Measurements from ENCODE around the gene PCDHB5. TPM values are rescaled to one million over a fixed set of nuclear protein-coding genes. Genes with fewer than 3 reads are reported as not detected.
"Not testable (repeated sequence)": the region's sequence is repeated elsewhere in the genome, so short reads cannot be mapped to it uniquely, and the experiment has no call there.

The PCDHB5 gene
- total RNA-seq, 4 donors from 2014 or later, result 0.72 to 6.2 (median 1.9) TPM

DNA sequence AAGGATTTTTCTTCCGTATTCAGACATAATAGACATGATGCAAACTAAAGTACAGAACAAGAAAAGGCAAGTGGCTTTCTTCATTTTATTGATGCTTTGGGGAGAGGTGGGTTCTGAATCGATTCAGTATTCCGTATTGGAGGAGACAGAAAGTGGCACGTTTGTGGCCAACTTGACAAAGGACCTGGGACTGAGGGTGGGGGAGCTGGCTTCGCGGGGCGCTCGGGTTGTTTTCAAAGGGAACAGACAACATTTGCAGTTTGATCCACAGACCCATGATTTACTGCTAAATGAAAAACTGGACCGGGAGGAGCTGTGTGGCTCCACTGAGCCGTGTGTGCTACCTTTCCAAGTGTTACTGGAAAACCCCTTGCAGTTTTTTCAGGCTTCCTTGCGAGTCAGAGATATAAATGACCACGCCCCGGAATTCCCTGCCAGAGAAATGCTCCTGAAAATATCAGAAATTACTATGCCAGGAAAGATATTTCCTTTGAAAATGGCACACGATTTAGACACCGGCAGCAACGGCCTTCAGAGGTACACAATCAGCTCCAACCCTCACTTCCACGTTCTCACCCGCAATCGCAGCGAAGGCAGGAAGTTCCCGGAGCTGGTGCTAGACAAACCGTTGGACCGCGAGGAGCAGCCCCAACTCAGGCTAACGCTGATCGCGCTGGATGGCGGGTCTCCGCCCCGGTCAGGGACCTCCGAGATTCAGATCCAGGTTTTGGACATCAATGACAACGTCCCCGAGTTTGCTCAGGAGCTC is 15.4 kb downstream of the PCDHB5 start:
- TF ChIP-seq, protein P1, sequence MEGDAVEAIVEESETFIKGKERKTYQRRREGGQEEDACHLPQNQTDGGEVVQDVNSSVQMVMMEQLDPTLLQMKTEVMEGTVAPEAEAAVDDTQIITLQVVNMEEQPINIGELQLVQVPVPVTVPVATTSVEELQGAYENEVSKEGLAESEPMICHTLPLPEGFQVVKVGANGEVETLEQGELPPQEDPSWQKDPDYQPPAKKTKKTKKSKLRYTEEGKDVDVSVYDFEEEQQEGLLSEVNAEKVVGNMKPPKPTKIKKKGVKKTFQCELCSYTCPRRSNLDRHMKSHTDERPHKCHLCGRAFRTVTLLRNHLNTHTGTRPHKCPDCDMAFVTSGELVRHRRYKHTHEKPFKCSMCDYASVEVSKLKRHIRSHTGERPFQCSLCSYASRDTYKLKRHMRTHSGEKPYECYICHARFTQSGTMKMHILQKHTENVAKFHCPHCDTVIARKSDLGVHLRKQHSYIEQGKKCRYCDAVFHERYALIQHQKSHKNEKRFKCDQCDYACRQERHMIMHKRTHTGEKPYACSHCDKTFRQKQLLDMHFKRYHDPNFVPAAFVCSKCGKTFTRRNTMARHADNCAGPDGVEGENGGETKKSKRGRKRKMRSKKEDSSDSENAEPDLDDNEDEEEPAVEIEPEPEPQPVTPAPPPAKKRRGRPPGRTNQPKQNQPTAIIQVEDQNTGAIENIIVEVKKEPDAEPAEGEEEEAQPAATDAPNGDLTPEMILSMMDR (IDR thresholded peaks at IDR 0.05), result no peak
- no peak for TF ChIP-seq POLR2AphosphoS5 (IDR thresholded peaks at IDR 0.05)
- TF ChIP-seq POLR2A (IDR thresholded peaks at IDR 0.05), result no peak
- TF ChIP-seq EP300 (IDR thresholded peaks at IDR 0.05), result no peak
- Histone ChIP-seq H3K27me3 (no peaks in the 10 kb centered on the region), H3K9me3 (peaks cover 9% of the 10 kb centered on the region), H3K4me1 (no peaks in the 10 kb centered on the region), H3K4me3 (peak overlapping the region; percentile 28), H3K27ac (no peak overlapping the region), H3K36me3 (no peaks in the 10 kb centered on the region)
- WGBS, result 44% methylated on average over 33 of the region's 33 CpGs
- no peak for DNase-seq (ENCODE audit: low spot score in 2 of 2)

DNA sequence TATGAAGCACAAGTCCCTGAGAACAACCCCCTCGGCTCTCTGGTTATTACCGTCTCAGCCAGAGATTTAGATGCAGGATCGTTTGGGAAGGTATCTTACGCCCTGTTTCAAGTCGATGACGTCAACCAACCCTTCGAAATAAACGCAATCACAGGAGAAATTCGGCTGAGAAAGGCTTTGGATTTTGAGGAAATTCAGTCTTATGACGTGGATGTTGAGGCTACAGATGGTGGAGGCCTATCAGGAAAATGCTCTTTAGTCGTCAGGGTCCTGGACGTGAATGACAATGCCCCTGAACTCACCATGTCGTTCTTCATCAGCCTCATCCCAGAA is 16.0 kb downstream of the PCDHB5 start:
- TF ChIP-seq, protein P1 (IDR thresholded peaks at IDR 0.05), result no peak
- no peak for TF ChIP-seq EP300 (IDR thresholded peaks at IDR 0.05)
- H3K9me3 ChIP-seq, result peaks cover 14% of the 10 kb centered on the region
- H3K27ac ChIP-seq, result no peak overlapping the region
- 49% methylated on average over 13 of the region's 13 CpGs for WGBS
- DNase-seq (ENCODE audit: low spot score in 2 of 2), result no peak
- H3K36me3 ChIP-seq, result no peaks in the 10 kb centered on the region
- no peak overlapping the region for H3K4me3 ChIP-seq
- H3K4me1 ChIP-seq, result no peaks in the 10 kb centered on the region
- no peaks in the 10 kb centered on the region for H3K27me3 ChIP-seq

DNA sequence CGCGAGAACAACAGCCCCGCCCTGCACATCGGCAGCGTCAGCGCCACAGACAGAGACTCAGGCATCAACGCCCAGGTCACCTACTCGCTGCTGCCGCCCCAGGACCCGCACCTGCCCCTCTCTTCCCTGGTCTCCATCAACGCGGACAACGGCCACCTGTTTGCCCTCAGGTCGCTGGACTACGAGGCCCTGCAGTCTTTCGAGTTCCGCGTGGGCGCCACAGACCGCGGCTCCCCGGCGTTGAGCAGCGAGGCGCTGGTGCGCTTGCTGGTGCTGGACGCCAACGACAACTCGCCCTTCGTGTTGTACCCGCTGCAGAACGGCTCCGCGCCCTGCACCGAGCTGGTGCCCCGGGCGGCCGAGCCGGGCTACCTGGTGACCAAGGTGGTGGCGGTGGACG is 16.6 kb downstream of the PCDHB5 start:
- DNase-seq (ENCODE audit: low spot score in 2 of 2); H3K27ac ChIP-seq; H3K36me3 ChIP-seq; H3K4me1 ChIP-seq; H3K4me3 ChIP-seq; H3K27me3 ChIP-seq: not testable (repeated sequence)
- WGBS, result 34% methylated on average over 15 of the region's 41 CpGs
- peaks cover 20% of the 10 kb centered on the region for H3K9me3 ChIP-seq

DNA sequence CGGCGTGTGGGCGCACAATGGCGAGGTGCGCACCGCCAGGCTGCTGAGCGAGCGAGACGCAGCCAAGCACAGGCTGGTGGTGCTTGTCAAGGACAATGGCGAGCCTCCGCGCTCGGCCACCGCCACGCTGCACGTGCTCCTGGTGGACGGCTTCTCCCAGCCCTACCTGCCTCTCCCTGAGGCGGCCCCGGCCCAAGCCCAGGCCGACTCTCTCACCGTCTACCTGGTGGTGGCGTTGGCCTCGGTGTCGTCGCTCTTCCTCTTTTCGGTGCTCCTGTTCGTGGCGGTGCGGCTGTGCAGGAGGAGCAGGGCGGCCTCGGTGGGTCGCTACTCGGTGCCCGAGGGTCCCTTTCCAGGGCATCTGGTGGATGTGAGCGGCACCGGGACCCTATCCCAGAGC is 17.1 kb downstream of the PCDHB5 start:
- WGBS, result 28% methylated on average over 7 of the region's 36 CpGs
- not testable (repeated sequence) for H3K4me3 ChIP-seq; H3K27me3 ChIP-seq; DNase-seq (ENCODE audit: low spot score in 2 of 2); H3K4me1 ChIP-seq; H3K27ac ChIP-seq; H3K36me3 ChIP-seq
- peaks cover 20% of the 10 kb centered on the region for H3K9me3 ChIP-seq

DNA sequence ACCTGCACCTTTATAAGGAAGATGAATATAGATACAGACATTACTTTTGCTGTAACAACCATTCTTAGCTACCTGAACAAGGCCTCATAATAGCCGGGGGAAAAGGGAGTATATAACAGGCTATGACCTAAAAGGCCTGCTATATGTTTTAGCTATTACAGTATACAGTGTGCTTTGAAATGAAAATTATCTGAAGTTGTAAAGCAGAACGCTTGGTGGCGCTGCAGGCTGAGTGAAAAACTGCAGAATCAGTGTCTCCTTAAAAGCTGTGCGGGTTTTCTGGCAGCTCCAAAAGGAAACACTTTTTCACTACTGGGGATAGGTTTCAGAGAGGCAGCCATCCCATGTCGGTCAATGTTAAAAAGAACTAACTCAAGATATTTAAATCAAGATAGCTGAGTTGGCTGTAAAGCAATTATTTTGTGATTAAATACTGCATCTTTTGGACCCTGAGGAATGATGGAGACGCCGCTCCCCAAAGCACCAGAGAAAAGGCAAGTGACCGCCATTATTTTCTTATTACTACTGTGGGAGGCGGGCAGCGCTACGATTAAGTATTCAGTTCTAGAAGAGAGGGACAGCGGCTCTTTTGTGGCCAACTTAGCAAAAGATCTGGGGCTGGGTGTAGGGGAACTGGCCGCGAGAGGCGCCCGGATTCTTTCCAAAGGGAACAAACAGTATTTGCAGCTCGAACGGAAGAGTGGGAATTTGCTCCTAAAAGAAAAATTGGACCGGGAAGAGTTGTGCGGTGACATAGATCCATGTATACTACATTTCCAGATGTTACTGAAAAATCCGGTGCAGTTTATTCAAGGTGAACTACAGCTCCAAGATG is 20.8 kb downstream of the PCDHB5 start:
- H3K9me3 ChIP-seq, result peaks cover 26% of the 10 kb centered on the region

DNA sequence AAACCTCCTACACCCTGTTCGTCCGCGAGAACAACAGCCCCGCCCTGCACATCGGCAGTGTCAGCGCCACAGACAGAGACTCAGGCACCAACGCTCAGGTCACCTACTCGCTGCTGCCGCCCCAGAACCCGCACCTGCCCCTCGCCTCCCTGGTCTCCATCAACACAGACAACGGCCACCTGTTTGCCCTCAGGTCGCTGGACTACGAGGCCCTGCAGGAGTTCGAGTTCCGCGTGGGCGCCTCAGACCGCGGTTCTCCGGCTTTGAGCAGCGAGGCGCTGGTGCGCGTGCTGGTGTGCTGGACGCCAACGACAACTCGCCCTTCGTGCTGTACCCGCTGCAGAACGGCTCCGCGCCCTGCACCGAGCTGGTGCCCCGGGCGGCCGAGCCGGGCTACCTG is 22.4 kb downstream of the PCDHB5 start:
- H3K9me3 ChIP-seq, result peaks cover 33% of the 10 kb centered on the region

More for the DNA sequence above, 20.8 kb downstream of the PCDHB5 start:
- no peak overlapping the region for H3K4me3 ChIP-seq
- 39% methylated on average over 21 of the region's 21 CpGs for WGBS
- no peak for DNase-seq (ENCODE audit: low spot score in 2 of 2)
- H3K27me3 ChIP-seq, result no peaks in the 10 kb centered on the region
- no peak for TF ChIP-seq POLR2AphosphoS5 (IDR thresholded peaks at IDR 0.05)
- TF ChIP-seq, protein P1 (IDR thresholded peaks at IDR 0.05), result no peak
- no peaks in the 10 kb centered on the region for H3K36me3 ChIP-seq
- no peaks in the 10 kb centered on the region for H3K4me1 ChIP-seq
- no peak overlapping the region for H3K27ac ChIP-seq

DNA sequence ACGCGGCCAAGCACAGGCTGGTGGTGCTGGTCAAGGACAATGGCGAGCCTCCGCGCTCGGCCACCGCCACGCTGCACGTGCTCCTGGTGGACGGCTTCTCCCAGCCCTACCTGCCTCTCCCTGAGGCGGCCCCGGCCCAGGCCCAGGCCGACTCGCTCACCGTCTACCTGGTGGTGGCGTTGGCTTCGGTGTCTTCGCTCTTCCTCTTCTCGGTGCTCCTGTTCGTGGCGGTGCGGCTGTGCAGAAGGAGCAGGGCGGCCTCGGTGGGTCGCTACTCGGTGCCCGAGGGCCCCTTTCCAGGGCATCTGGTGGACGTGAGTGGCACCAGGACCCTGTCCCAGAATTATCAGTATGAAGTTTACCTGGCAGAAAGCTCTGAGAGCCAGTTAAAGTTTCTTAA is 22.9 kb downstream of the PCDHB5 start:
- not testable (repeated sequence) for H3K27me3 ChIP-seq; DNase-seq (ENCODE audit: low spot score in 2 of 2); H3K27ac ChIP-seq; H3K4me1 ChIP-seq; H3K36me3 ChIP-seq; H3K4me3 ChIP-seq
- WGBS, result 45% methylated on average over 19 of the region's 28 CpGs
- peaks cover 33% of the 10 kb centered on the region for H3K9me3 ChIP-seq

More for the DNA sequence above, 22.4 kb downstream of the PCDHB5 start:
- not testable (repeated sequence) for H3K4me3 ChIP-seq; H3K36me3 ChIP-seq; H3K4me1 ChIP-seq; DNase-seq (ENCODE audit: low spot score in 2 of 2); H3K27me3 ChIP-seq; H3K27ac ChIP-seq
- 40% methylated on average over 9 of the region's 38 CpGs for WGBS

All from suprapubic skin (tissue), 4 donors.